WI38 (cell line): ENCODE measurements around the gene DMRT1.

ENCODE experiments used
- H3K4me3 ChIP-seq: 2 replicates; pipeline ENCODE4 v1.5.1; 2011; ENCODE audit warnings: low read depth, mild to moderate bottlenecking, control low read depth, low read length
- CTCF ChIP-seq: IDR thresholded peaks from 2 replicates; pipeline ENCODE4 v1.5.1; 2012; ENCODE audit warnings: low read depth, mild to moderate bottlenecking, control low read depth, low read length

Gene DMRT1

GRCh38 chr9:1005043-1005667, 163.7 kb downstream of the DMRT1 start:
- H3K4me3 ChIP-seq, result no peak overlapping the region
- peak; percentile 35; the same call in 1 of the 2 replicates for TF ChIP-seq CTCF

- no peak overlapping the region for H3K4me3 ChIP-seq
- TF ChIP-seq CTCF, result no peak
These were observed 165.8 kb downstream of the DMRT1 start for GRCh38 chr9:1007312-1007711.

- TF ChIP-seq CTCF, result no peak
- no peak overlapping the region for H3K4me3 ChIP-seq
These were observed 166.7 kb downstream of the DMRT1 start for GRCh38 chr9:1008216-1008615.

- no peak overlapping the region for H3K4me3 ChIP-seq
- TF ChIP-seq CTCF, result peak; percentile 86
These were observed 167.7 kb downstream of the DMRT1 start for GRCh38 chr9:1009101-1009707.

GRCh38 chr9:1013021-1013420, 171.5 kb downstream of the DMRT1 start:
- TF ChIP-seq CTCF, result no peak

GRCh38 chr9:1014225-1014624, 172.7 kb downstream of the DMRT1 start:
- no peak overlapping the region for H3K4me3 ChIP-seq
- TF ChIP-seq CTCF, result no peak

More at GRCh38 chr9:1013021-1013420, 171.5 kb downstream of the DMRT1 start:
- no peak overlapping the region for H3K4me3 ChIP-seq

- no peak for TF ChIP-seq CTCF
- no peak overlapping the region for H3K4me3 ChIP-seq
These were observed 173.1 kb downstream of the DMRT1 start for GRCh38 chr9:1014640-1015039.
